HAP-1 (cell line): ENCODE measurements around the gene HNRNPM.
A peak's percentile ranks its signal among the peaks of the same experiment; 100 is the strongest.

Experiments used
- DNase-seq, 2 experiments: peaks; one replicate each; pipeline ENCODE4 v3.0.0-alpha.2; 2016 to 2020; ENCODE audit warnings: low spot score in 2 of 2
- H3K27me3 ChIP-seq: fragments of 250-450 bp; sonication (Bioruptor Pico); 2 replicates; pipeline ENCODE4 v1.5.1; 2020; ENCODE audit warnings: low read depth, mild to moderate bottlenecking, moderate library complexity
- H3K36me3 ChIP-seq: fragments of 250-450 bp; sonication (Bioruptor Pico); replicated peaks from 2 replicates; pipeline ENCODE4 v1.5.1; 2020; ENCODE audit warnings: mild to moderate bottlenecking
- H3K4me1 ChIP-seq: fragments of 250-450 bp; sonication (Bioruptor Pico); 2 replicates; pipeline ENCODE4 v1.5.1; 2020; ENCODE audit warnings: mild to moderate bottlenecking
- H3K4me3 ChIP-seq: fragments of 250-450 bp; sonication (Bioruptor Pico); 2 replicates; pipeline ENCODE4 v1.5.1; 2020; ENCODE audit warnings: mild to moderate bottlenecking, moderate library complexity
- H3K9me3 ChIP-seq: fragments of 250-450 bp; sonication (Bioruptor Pico); 2 replicates; pipeline ENCODE4 v1.5.1; 2020; ENCODE audit warnings: mild to moderate bottlenecking, moderate library complexity
- in situ Hi-C: fragments of 300-500 bp; cut with MboI; formaldehyde crosslinking; loops from 3 replicates; pipeline ENCODE4 v1.14.3; 2020; ENCODE audit warnings: low sequenced_read_pairs, inconsistent platforms, mixed read lengths

HNRNPM gene

DNA sequence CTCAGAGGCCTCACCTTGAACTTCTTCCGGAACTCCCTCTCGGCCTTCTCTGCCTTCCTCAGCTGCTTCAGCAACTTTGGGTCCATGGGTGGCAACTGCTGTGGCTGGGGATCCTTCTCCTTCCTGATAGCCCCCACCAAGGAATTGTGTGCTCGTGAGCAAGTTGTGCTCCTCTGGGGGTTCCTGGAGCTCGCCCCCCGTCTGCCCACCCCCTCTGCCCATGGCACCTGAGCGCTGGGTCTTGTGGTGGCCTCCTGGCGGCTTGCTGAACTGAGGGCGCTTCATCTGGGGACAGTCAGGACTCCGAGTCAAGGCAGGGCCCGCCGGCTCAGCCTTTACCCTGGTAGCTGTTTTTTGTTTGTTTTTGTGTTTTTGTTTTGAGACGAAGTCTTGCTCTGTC, 46.1 kb downstream of the HNRNPM start:
- Histone ChIP-seq H3K27me3 (no peaks in the 10 kb centered on the region), H3K36me3 (peaks cover 32% of the 10 kb centered on the region), H3K9me3 (no peaks in the 10 kb centered on the region), H3K4me3 (no peak overlapping the region), H3K4me1 (no peaks in the 10 kb centered on the region)
- in situ Hi-C loops: no loop called here
- no peak for DNase-seq

DNA sequence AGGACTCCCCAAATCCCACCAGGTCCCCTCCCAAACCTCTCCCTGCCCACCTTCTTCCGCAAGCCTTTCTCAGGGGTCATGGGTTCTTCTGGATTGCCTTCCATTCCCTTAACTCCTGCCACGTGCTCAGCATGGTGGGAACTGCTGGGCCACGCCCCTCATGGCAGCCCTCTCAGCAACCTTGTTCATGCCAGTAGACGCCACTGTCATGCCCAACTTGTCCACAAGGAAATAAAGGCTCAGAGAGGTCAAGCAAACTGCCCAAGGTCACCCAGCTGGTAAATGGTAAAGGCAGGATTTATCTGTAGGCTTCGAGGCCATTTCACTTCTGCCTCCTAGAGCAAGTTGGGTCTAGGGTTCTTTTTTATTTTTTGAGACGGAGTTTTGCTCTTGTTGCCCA, 46.8 kb downstream of the HNRNPM start:
- Histone ChIP-seq H3K36me3 (peaks cover 25% of the 10 kb centered on the region), H3K4me1 (no peaks in the 10 kb centered on the region), H3K4me3 (no peak overlapping the region), H3K27me3 (no peaks in the 10 kb centered on the region), H3K9me3 (no peaks in the 10 kb centered on the region)
- in situ Hi-C loops: no loop called here
- no peak for DNase-seq

DNA sequence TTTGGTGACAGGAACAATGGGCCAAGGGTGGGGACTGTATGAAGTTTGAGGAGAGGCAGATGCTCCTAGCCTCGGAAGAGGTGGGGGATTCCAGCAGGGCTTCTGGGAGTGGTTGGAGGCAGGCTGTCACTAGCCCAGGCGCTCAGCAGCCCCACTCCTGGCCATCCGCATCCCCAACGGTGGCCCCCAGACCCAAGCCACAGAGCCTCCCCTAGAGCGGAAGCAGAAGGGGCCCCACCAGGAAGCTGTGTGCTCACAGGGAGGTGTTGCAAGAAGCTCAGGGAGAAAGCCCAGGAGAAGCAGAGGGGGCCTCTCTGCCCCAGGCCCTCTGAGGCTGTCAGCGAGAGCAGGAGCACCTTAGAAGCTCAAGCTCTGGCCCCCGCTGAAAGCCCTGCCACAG, 49.4 kb downstream of the HNRNPM start:
- Histone ChIP-seq H3K9me3 (no peaks in the 10 kb centered on the region), H3K36me3 (no peaks in the 10 kb centered on the region; the same call in 1 of the 2 replicates), H3K27me3 (no peaks in the 10 kb centered on the region), H3K4me3 (no peak overlapping the region), H3K4me1 (no peaks in the 10 kb centered on the region)
- DNase-seq: no peak
- in situ Hi-C loops: no loop called here

DNA sequence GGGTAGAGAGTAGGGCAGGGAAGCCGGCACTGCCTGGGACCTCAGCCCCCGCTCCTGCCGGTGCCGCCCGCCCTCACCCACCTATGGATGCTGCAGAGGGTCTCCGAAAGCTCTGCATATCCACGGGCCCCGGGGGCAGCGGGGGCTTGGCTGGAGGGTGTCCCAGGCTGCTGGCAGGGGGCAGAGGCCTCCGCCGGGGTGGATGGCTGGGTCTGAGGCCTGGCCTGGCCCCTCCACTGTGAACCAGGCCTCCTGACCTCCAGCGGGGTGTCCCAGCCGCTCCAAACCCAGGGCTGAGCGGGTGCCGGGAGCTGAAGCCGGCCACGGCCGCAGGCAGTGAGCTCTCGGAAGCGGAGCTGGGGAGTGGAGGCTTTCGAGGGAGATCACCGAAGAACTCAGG, 53.5 kb downstream of the HNRNPM start:
- Histone ChIP-seq H3K36me3 (no peaks in the 10 kb centered on the region), H3K4me3 (no peak overlapping the region), H3K9me3 (no peaks in the 10 kb centered on the region), H3K4me1 (no peaks in the 10 kb centered on the region), H3K27me3 (no peaks in the 10 kb centered on the region)
- no peak for DNase-seq
- in situ Hi-C loops: no loop called here

DNA sequence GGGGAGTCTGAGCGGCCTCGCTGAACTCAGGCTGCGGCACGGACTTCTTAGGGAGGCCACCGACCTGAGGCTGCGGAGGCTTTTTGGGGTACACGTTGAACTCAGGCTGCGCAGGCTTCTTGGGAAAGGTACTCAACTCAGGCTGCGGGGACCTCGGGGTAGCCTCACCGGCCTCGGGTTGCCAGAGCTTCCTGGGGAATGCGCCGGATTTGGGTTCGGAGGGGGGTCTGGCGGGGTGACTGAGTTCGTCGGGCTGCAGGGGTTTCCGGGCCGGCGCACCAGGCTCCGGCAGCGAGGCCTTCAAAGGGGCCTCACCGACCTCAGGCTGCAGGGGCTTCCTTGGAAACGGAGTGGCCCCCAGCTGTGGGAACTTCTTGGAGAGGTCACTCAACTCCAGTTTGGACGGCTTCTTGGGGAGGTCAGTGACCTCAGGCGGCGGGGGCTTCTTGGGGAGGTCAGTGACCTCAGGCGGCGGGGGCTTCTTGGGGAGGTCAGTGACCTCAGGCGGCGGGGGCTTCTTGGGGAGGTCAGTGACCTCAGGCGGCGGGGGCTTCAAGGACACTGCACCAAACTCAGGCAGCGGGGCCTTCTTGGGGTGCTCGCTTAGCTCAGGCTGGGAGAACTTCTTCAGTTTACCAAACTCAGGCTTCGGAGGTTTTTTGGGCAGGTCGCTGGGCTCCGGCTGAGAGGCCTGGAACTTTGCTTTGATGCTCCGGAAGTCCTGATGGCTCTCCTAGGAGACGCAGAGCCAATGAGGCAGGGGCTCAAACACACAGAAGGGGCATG, 54.5 kb downstream of the HNRNPM start:
- no peaks in the 10 kb centered on the region for H3K27me3 ChIP-seq
- no peak for DNase-seq
- H3K36me3 ChIP-seq: no peaks in the 10 kb centered on the region
- no peak overlapping the region for H3K4me3 ChIP-seq
- H3K9me3 ChIP-seq: no peaks in the 10 kb centered on the region
- in situ Hi-C loops: no loop called here
- no peaks in the 10 kb centered on the region for H3K4me1 ChIP-seq

DNA sequence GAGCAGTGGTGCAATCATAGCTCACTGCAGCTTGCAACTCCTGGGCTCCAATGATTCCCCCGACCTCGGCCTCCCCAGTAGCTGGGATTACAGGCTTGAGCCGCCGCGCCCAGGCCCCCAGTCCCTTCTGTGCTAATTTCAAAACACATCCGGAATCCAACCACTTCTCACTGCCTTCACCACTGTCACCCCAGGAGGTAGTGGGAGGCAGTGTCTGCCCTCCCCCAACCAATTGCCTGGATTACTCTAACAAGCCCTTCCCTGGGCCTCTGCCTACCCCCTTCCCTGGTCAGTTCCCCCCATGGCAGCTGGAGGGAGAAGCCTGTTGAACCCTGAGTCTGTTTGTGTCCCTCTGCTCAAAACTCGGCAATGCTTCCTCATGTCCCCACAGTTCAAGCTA, 55.4 kb downstream of the HNRNPM start:
- in situ Hi-C loops: no loop called here
- Histone ChIP-seq H3K27me3 (no peaks in the 10 kb centered on the region), H3K4me3 (no peak overlapping the region), H3K4me1 (no peaks in the 10 kb centered on the region), H3K36me3 (no peaks in the 10 kb centered on the region), H3K9me3 (no peaks in the 10 kb centered on the region)
- DNase-seq: no peak

DNA sequence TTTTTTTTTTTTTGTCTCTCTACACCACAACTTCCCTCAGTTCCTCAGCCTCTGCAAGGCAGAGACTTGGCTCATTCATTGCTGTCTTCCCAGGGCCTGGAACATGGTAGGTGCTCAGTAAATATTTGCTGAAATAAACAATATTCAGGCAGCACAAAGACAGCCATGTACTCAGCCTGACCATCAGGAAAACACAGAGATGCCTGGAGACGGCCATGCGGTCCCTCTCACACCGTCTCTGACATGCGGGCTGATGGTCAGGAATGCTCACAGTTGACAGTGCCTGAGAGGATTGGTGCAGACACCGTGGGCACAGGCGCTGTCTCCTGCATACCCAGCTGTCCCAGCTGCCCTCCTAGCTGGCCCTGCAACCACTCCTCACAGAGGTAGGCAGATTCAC, 56.7 kb downstream of the HNRNPM start:
- H3K9me3 ChIP-seq: no peaks in the 10 kb centered on the region
- no peaks in the 10 kb centered on the region for H3K27me3 ChIP-seq
- H3K4me3 ChIP-seq: no peak overlapping the region
- in situ Hi-C loops: no loop called here
- H3K4me1 ChIP-seq: peaks cover 6% of the 10 kb centered on the region
- H3K36me3 ChIP-seq: no peaks in the 10 kb centered on the region
- no peak for DNase-seq

DNA sequence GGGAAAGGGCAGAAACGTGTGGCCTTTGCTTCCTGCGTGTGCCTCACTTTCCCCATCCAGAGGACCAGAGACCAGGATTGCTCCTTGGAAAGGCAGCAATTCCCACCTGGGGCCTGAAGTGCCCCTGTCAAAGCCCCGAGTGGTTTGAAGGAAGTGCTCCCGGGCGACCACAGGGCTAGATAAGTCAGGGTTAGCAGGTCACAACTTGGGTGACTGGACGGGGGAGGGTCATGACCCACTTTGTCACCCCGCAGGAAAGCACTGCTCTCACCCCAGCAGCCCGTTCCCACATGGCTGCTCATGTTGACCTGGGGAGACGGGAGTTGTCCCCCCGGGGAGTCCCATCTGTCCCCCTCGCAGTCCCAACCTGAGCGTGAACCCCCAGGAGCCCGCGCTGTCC, 57.2 kb downstream of the HNRNPM start:
- no peak for DNase-seq
- in situ Hi-C loops: no loop called here
- Histone ChIP-seq H3K27me3 (no peaks in the 10 kb centered on the region), H3K9me3 (no peaks in the 10 kb centered on the region), H3K4me3 (no peak overlapping the region), H3K36me3 (no peaks in the 10 kb centered on the region), H3K4me1 (peaks cover 6% of the 10 kb centered on the region)

DNA sequence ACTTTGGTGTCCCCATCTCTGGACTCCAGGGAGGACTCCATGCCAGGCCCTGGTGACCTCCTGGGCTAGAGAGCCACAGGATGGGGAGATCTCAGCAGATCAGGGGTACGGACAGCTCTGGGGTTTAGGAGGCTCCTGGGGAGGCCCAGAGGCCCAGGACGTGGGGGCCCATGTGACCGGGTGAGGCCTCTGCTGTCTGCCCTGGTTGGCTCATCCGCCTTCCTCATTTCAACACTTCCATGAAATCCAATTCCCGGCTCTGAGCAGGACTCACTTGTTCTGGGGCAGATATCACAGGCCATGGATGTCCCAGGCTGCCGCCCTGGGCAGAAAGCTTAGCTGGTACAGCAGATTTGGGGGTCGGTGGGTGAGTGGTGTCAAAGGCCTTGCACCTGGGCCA, 58.7 kb downstream of the HNRNPM start:
- Histone ChIP-seq H3K27me3 (no peaks in the 10 kb centered on the region), H3K9me3 (no peaks in the 10 kb centered on the region), H3K36me3 (no peaks in the 10 kb centered on the region), H3K4me1 (peaks cover 6% of the 10 kb centered on the region), H3K4me3 (no peak overlapping the region)
- in situ Hi-C loops: no loop called here
- no peak for DNase-seq

DNA sequence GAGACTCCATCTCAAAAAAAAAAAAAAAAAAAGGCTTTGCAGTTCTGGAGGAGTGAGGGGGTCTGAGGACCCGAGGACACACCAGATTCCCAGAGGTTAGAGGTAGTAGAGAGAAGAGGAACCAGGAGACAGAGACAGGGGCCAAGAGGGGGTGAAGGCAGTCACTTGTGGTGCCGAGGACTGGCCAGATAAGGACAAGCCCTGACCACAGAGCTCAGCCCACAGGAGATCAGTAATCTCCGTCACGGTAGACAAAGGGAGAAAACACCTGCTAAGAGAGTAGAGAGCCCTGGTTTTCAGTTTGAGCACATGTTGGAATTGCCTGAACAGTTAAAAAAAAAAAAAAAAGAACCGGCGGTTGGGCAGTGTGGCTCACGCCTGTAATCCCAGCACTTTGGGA, 59.4 kb downstream of the HNRNPM start:
- in situ Hi-C loops: no loop called here

DNA sequence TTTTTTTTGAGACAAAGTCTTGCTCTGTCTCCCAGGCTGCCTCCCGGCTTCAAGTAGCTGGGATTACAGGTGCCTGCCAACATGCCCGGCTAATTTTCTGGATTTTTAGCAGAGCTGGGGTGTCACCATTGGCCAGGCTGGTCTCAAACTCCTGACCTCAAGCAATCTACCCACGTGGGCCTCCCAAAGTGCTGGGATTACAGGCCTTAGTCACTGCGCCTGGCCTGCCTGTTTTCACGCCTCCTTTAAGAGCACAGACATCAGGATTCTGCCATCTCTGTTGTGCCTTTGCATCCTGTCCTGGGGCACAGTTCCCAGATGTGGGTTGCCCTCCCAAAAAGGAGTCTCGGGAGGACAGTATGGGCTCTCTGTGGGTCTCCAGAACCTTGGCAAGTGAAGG, 60.1 kb downstream of the HNRNPM start:
- H3K4me3 ChIP-seq: no peak overlapping the region
- no peaks in the 10 kb centered on the region for H3K36me3 ChIP-seq
- H3K4me1 ChIP-seq: peaks cover 6% of the 10 kb centered on the region
- DNase-seq: no peak
- no peaks in the 10 kb centered on the region for H3K9me3 ChIP-seq
- in situ Hi-C loops: no loop called here
- H3K27me3 ChIP-seq: no peaks in the 10 kb centered on the region

More for the DNA sequence above, 59.4 kb downstream of the HNRNPM start:
- Histone ChIP-seq H3K36me3 (no peaks in the 10 kb centered on the region), H3K9me3 (no peaks in the 10 kb centered on the region), H3K4me1 (peaks cover 6% of the 10 kb centered on the region), H3K4me3 (no peak overlapping the region), H3K27me3 (no peaks in the 10 kb centered on the region)
- no peak for DNase-seq

DNA sequence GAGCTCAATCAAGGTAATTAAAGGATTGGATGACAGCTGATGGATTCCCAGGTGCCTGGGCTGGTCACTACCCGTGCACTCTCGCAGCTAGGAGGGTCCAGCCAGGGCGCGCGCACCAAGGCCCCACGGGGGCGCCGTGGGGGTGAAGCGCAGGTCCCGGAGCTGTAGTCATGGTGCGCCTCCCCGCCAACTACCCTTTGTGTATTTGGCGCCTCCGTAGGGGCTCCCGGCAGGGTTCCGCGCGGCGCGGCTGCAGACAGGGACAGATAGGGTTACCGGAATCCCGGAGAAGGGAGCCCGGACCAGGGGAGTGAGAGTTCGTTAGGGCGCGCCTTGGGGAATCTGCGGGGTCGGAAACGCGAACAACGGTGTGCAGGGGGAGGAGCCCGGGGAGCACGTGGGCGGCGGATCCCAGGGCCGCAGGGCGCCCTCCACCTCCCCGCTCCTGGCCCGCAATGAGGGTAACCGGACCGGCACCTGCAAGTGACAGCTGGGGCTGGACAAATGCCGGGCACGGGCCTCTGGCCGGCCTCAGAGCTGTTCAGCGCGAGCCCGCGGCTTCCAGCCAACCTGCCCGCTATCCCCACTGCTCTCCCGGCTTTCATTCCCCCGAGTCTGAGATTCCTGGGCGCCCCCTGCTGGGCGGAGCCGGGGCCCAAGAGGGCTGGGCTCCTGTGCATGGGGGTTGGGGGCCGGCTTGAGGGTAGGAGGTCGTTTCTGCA, 61.1 kb downstream of the HNRNPM start:
- Histone ChIP-seq H3K27me3 (no peaks in the 10 kb centered on the region), H3K36me3 (no peaks in the 10 kb centered on the region), H3K9me3 (no peaks in the 10 kb centered on the region), H3K4me1 (peaks cover 6% of the 10 kb centered on the region), H3K4me3 (peak overlapping the region; percentile 46)
- in situ Hi-C loops: no loop called here
- DNase-seq: peak; percentile 67 to 92

DNA sequence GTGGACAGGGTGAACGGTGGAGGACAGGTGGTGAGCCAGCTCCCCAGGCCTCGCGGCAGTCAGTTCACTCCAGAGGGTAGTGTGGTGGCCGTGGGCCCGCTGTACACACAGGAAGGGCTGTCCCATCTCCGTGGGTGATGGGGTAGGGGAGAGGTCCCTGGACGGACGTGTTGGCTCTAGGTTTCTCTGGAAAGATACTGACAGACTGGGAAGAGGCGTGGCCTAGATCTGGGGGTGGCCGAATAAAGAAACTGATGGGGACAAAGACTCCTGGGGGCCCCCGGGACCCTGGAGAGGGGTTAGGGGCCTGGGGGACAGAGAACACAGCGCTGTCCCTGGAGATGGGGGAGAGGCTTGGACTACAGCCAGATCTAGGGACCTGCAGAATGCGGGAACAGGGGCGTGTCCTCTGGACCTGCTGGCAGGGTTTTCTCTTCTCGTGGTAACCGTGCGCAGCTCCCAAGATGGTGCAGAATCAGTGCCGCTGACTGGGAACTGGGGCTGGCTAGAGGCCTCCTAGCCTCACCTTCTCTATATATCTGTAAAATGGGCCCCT, 61.7 kb downstream of the HNRNPM start:
- DNase-seq: peak in 1 of 2 experiments; percentile 53
- H3K4me1 ChIP-seq: peaks cover 6% of the 10 kb centered on the region
- H3K4me3 ChIP-seq: peak overlapping the region; percentile 46
- in situ Hi-C loops: no loop called here
- no peaks in the 10 kb centered on the region for H3K9me3 ChIP-seq
- no peaks in the 10 kb centered on the region for H3K27me3 ChIP-seq
- peaks cover 5% of the 10 kb centered on the region; the same call in 1 of the 2 replicates for H3K36me3 ChIP-seq

DNA sequence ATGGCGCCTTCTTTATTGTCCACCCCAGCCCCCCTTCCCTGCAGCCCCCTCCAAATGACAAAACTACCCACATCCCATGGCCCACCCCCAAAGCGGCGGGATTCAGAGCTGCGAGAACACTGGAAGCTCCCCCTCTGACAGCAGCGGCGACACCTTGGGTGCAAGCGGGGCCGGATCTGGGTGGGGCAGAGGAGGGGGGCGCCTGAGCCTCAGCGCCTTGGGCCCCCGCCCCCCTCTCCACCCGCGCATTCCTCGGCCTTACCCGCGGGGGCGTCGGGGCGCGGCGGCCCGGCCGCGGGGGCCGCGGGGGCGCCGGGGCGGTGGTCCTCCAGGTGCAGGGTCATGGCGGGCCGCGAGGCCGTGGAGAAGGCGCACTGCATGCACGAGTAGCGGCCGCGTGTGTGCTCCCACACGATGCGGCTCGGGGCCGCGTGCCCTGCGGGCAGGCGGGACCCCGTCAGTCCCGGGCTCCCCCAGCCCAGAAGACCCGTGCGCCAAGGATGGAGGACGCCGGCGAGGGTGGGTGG, 65.9 kb downstream of the HNRNPM start:
- Histone ChIP-seq H3K4me1 (peaks cover 19% of the 10 kb centered on the region), H3K4me3 (no peak overlapping the region), H3K36me3 (peaks cover 5% of the 10 kb centered on the region), H3K9me3 (no peaks in the 10 kb centered on the region), H3K27me3 (no peaks in the 10 kb centered on the region)
- in situ Hi-C loops: no loop called here
- DNase-seq: no peak
